Kasumi-1 (cell line): Measurements from ENCODE around the gene DPP6.

Experiments
- DNase-seq, 2 experiments: peaks; one replicate each; lab custom pipeline; 2025; lab: John Stamatoyannopoulos, UW

DPP6 gene

GRCh38 chr7:154532771-154533170 lies 480.6 kb downstream of the DPP6 start:
- DNase-seq, result no peak

GRCh38 chr7:154540596-154540995 lies 488.4 kb downstream of the DPP6 start:
- no peak for DNase-seq

GRCh38 chr7:154541606-154542005 lies 489.4 kb downstream of the DPP6 start:
- no peak for DNase-seq

GRCh38 chr7:154546946-154547587 lies 494.9 kb downstream of the DPP6 start:
- no peak for DNase-seq

- no peak for DNase-seq
Measured at GRCh38 chr7:154553711-154554265, 501.6 kb downstream of the DPP6 start.

GRCh38 chr7:154559454-154559853 lies 507.3 kb downstream of the DPP6 start:
- no peak for DNase-seq

- no peak for DNase-seq
Measured at GRCh38 chr7:154564676-154565075, 512.5 kb downstream of the DPP6 start.

- DNase-seq, result no peak
Measured at GRCh38 chr7:154566877-154567276, 514.7 kb downstream of the DPP6 start.

- DNase-seq, result no peak
Measured at GRCh38 chr7:154568346-154568745, 516.1 kb downstream of the DPP6 start.

- no peak for DNase-seq
Measured at GRCh38 chr7:154569916-154570315, 517.7 kb downstream of the DPP6 start.

- no peak for DNase-seq
Measured at GRCh38 chr7:154571772-154572171, 519.6 kb downstream of the DPP6 start.

- DNase-seq, result no peak
Measured at GRCh38 chr7:154574235-154574634, 522.0 kb downstream of the DPP6 start.

GRCh38 chr7:154575497-154575896 lies 523.3 kb downstream of the DPP6 start:
- no peak for DNase-seq

- DNase-seq, result no peak
Measured at GRCh38 chr7:154576604-154577003, 524.4 kb downstream of the DPP6 start.

- DNase-seq, result no peak
Measured at GRCh38 chr7:154577141-154577873, 525.1 kb downstream of the DPP6 start.

GRCh38 chr7:154578336-154578735 lies 526.1 kb downstream of the DPP6 start:
- DNase-seq, result no peak

GRCh38 chr7:154579711-154580110 lies 527.5 kb downstream of the DPP6 start:
- DNase-seq, result no peak

- DNase-seq, result no peak
Measured at GRCh38 chr7:154581251-154581890, 529.2 kb downstream of the DPP6 start.

- no peak for DNase-seq
Measured at GRCh38 chr7:154583454-154583853, 531.3 kb downstream of the DPP6 start.

- no peak for DNase-seq
Measured at GRCh38 chr7:154584352-154585252, 532.4 kb downstream of the DPP6 start.

- DNase-seq, result no peak
Measured at GRCh38 chr7:154587792-154588191, 535.6 kb downstream of the DPP6 start.

GRCh38 chr7:154591544-154591943 lies 539.3 kb downstream of the DPP6 start:
- DNase-seq, result no peak
